ENCODE results near the gene STIMATE. TPM values are rescaled to one million over a fixed set of nuclear protein-coding genes. Genes with fewer than 3 reads are reported as not detected.

STIMATE gene
- total RNA-seq, 1 experiment from 2014 or later = 25.0 TPM

GRCh38 chr3:52892290-52892624 lies 5.1 kb downstream of the STIMATE start:
- Histone ChIP-seq H3K9ac (ENCODE audit: low read length) (no peak overlapping the region), H4K20me1 (ENCODE audit: insufficient read depth, low read depth, low read length) (no peaks in the 10 kb centered on the region; the same call in 1 of the 2 replicates), H3K27ac (ENCODE audit: low read length) (peak overlapping the region; percentile 44; the same call in 1 of the 2 replicates), H3K4me1 (ENCODE audit: low read length) (peaks cover 58% of the 10 kb centered on the region), H3K9me2 (replicated peaks; ENCODE audit: insufficient read depth, low read length) (no peaks in the 10 kb centered on the region), H3K4me2 (ENCODE audit: low read depth, low read length, poor library complexity, severe bottlenecking) (peak overlapping the region; percentile 95), H3K79me2 (ENCODE audit: low read length) (peaks cover 92% of the 10 kb centered on the region), H2AFZ (ENCODE audit: low read length) (no peak overlapping the region), H3K9me3 (ENCODE audit: low read length) (no peaks in the 10 kb centered on the region), H3K4me3 (ENCODE audit: low read length) (no peak overlapping the region), H3K36me3 (ENCODE audit: insufficient read depth, low read length) (peaks cover 2% of the 10 kb centered on the region), H3K27me3 (ENCODE audit: low read length) (no peaks in the 10 kb centered on the region)
- DNase-seq = no peak

- H3K4me1 ChIP-seq (ENCODE audit: low read length) = peaks cover 55% of the 10 kb centered on the region
- no peaks in the 10 kb centered on the region for H3K9me3 ChIP-seq (ENCODE audit: low read length)
- H4K20me1 ChIP-seq (ENCODE audit: insufficient read depth, low read depth, low read length) = no peaks in the 10 kb centered on the region; the same call in 1 of the 2 replicates
- H3K9ac ChIP-seq (ENCODE audit: low read length) = peak overlapping the region; percentile 3; the same call in 1 of the 2 replicates
- no peaks in the 10 kb centered on the region for H3K9me2 ChIP-seq (replicated peaks; ENCODE audit: insufficient read depth, low read length)
- peaks cover 93% of the 10 kb centered on the region for H3K79me2 ChIP-seq (ENCODE audit: low read length)
- no peaks in the 10 kb centered on the region for H3K27me3 ChIP-seq (ENCODE audit: low read length)
- peaks cover 5% of the 10 kb centered on the region for H3K36me3 ChIP-seq (ENCODE audit: insufficient read depth, low read length)
- peak overlapping the region; percentile 44; the same call in 1 of the 2 replicates for H3K27ac ChIP-seq (ENCODE audit: low read length)
- peak; percentile 70 for DNase-seq
- peak overlapping the region; percentile 95 for H3K4me2 ChIP-seq (ENCODE audit: low read depth, low read length, poor library complexity, severe bottlenecking)
- no peak overlapping the region for H2AFZ ChIP-seq (ENCODE audit: low read length)
- no peak overlapping the region for H3K4me3 ChIP-seq (ENCODE audit: low read length)
These were observed 5.7 kb downstream of the STIMATE start for GRCh38 chr3:52891615-52892081.

GRCh38 chr3:52891164-52891563 lies 6.2 kb downstream of the STIMATE start:
- Histone ChIP-seq H3K36me3 (ENCODE audit: insufficient read depth, low read length) (peaks cover 10% of the 10 kb centered on the region), H2AFZ (ENCODE audit: low read length) (no peak overlapping the region), H3K9ac (ENCODE audit: low read length) (no peak overlapping the region), H3K4me2 (ENCODE audit: low read depth, low read length, poor library complexity, severe bottlenecking) (no peak overlapping the region), H4K20me1 (ENCODE audit: insufficient read depth, low read depth, low read length) (no peaks in the 10 kb centered on the region; the same call in 1 of the 2 replicates), H3K9me2 (replicated peaks; ENCODE audit: insufficient read depth, low read length) (no peaks in the 10 kb centered on the region), H3K79me2 (ENCODE audit: low read length) (peaks cover 93% of the 10 kb centered on the region), H3K27ac (ENCODE audit: low read length) (no peak overlapping the region; the same call in 1 of the 2 replicates), H3K4me1 (ENCODE audit: low read length) (peaks cover 50% of the 10 kb centered on the region), H3K4me3 (ENCODE audit: low read length) (no peak overlapping the region), H3K27me3 (ENCODE audit: low read length) (no peaks in the 10 kb centered on the region), H3K9me3 (ENCODE audit: low read length) (no peaks in the 10 kb centered on the region)
- DNase-seq = no peak

DNA sequence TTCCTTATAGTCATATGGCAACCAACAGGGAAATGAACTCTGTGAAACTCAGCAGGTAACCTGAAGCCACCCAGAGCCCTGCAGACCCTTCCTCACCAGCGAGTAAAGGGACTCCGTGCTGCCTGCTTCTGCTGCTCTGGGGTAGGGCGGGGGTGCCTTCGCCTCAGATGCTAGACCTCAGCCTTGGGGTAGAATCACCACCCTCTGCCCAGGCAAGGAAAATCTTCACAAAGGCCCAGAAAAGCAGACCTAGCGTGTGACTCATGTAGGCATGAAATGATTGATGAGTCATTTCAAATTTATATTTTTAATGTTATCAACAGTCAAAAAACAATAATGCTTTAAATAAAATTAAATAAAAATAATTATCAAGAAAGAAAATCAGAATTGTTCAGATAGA lies 6.6 kb downstream of the STIMATE start:
- no peaks in the 10 kb centered on the region for H3K9me2 ChIP-seq (replicated peaks; ENCODE audit: insufficient read depth, low read length)
- H3K9me3 ChIP-seq (ENCODE audit: low read length) = no peaks in the 10 kb centered on the region
- H3K9ac ChIP-seq (ENCODE audit: low read length) = no peak overlapping the region
- H4K20me1 ChIP-seq (ENCODE audit: insufficient read depth, low read depth, low read length) = no peaks in the 10 kb centered on the region; the same call in 1 of the 2 replicates
- H3K4me2 ChIP-seq (ENCODE audit: low read depth, low read length, poor library complexity, severe bottlenecking) = no peak overlapping the region
- H3K27ac ChIP-seq (ENCODE audit: low read length) = no peak overlapping the region
- H3K36me3 ChIP-seq (ENCODE audit: insufficient read depth, low read length) = peaks cover 14% of the 10 kb centered on the region
- no peak overlapping the region for H3K4me3 ChIP-seq (ENCODE audit: low read length)
- no peak for DNase-seq
- peaks cover 93% of the 10 kb centered on the region for H3K79me2 ChIP-seq (ENCODE audit: low read length)
- no peak overlapping the region for H2AFZ ChIP-seq (ENCODE audit: low read length)
- H3K27me3 ChIP-seq (ENCODE audit: low read length) = no peaks in the 10 kb centered on the region
- H3K4me1 ChIP-seq (ENCODE audit: low read length) = peaks cover 46% of the 10 kb centered on the region

DNA sequence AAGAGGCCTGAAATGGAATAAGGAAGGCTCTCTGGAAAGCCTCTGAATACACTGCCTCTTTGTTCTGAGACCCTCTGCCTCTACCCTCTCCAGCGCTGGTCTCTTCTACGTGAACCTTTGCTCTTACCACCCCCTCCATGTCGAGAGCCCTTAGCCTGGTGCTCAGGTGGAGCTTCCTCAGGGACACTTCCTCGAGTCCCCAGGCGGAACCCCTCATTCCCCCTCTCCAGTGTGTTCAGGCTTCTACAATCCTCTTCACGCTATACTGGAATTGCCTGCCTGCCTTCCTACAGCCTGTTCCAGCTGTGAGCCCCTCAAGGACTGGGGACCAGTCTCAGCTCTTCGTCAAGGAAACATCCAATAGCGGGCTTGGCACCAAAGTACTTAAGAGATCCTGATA lies 7.4 kb downstream of the STIMATE start:
- H3K79me2 ChIP-seq (ENCODE audit: low read length) = peaks cover 93% of the 10 kb centered on the region
- no peak overlapping the region for H3K4me2 ChIP-seq (ENCODE audit: low read depth, low read length, poor library complexity, severe bottlenecking)
- no peak overlapping the region for H3K27ac ChIP-seq (ENCODE audit: low read length)
- no peak overlapping the region for H3K9ac ChIP-seq (ENCODE audit: low read length)
- no peaks in the 10 kb centered on the region for H3K27me3 ChIP-seq (ENCODE audit: low read length)
- no peaks in the 10 kb centered on the region for H4K20me1 ChIP-seq (ENCODE audit: insufficient read depth, low read depth, low read length)
- H3K36me3 ChIP-seq (ENCODE audit: insufficient read depth, low read length) = peaks cover 22% of the 10 kb centered on the region
- no peaks in the 10 kb centered on the region for H3K9me3 ChIP-seq (ENCODE audit: low read length)
- H3K9me2 ChIP-seq (replicated peaks; ENCODE audit: insufficient read depth, low read length) = no peaks in the 10 kb centered on the region
- H3K4me3 ChIP-seq (ENCODE audit: low read length) = no peak overlapping the region
- H2AFZ ChIP-seq (ENCODE audit: low read length) = no peak overlapping the region
- H3K4me1 ChIP-seq (ENCODE audit: low read length) = peaks cover 37% of the 10 kb centered on the region
- no peak for DNase-seq

DNA sequence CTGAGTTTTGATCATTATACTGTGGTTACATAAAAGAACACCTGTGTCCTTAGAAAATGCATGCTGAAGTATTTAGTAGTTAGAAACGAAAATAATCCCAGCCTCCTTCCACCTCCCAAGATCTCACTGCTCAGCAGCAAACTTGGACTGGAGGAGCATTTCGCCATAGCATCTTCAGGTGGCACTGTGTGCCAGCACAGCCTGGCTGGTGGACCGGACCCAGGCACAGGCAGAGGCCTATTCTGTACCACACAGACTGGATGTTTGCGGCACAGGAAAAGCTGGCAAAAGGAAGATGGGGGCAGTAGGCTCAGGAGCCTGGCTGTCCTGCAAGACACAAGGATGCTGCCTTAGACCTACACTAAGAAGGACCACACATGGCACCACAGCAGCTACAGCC lies 10.2 kb downstream of the STIMATE start:
- Histone ChIP-seq H3K36me3 (ENCODE audit: insufficient read depth, low read length) (peaks cover 23% of the 10 kb centered on the region), H3K79me2 (ENCODE audit: low read length) (peaks cover 82% of the 10 kb centered on the region), H3K4me1 (ENCODE audit: low read length) (peaks cover 10% of the 10 kb centered on the region), H3K27me3 (ENCODE audit: low read length) (no peaks in the 10 kb centered on the region), H3K4me3 (ENCODE audit: low read length) (no peak overlapping the region), H2AFZ (ENCODE audit: low read length) (no peak overlapping the region), H4K20me1 (ENCODE audit: insufficient read depth, low read depth, low read length) (no peaks in the 10 kb centered on the region), H3K27ac (ENCODE audit: low read length) (no peak overlapping the region), H3K9ac (ENCODE audit: low read length) (no peak overlapping the region), H3K9me2 (replicated peaks; ENCODE audit: insufficient read depth, low read length) (no peaks in the 10 kb centered on the region), H3K4me2 (ENCODE audit: low read depth, low read length, poor library complexity, severe bottlenecking) (no peak overlapping the region), H3K9me3 (ENCODE audit: low read length) (no peaks in the 10 kb centered on the region)
- no peak for DNase-seq

DNA sequence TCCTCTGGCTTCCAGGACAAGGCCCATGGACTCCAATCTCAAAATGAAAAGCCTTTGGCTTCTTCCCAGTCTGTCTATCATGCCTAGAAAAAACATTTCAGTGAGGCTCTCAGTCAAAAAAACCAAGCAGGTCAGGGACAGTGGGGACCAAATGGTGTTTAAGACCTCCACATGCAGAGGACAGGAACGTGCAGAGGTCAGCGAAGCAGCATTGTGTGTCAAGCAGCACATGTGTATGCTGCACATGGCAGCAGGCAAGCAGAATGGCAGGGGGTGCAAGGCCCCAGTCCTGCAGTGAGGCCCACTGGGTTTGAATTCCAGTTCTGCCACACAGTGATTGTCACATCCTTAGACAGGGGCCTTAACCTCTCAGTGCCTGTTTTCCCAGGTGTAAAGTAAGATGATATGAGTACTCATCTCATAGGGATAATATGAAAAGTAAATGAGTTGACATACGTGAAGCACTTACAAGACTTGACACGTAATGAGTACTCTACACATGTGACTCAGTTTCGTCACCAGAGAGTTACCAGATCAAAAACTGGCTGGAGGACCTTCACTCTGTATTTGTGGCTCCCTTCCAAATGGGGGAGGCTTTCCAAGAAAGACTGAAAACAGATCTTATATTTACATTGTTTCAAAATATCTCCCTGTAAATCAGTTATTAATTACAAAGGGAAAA lies 11.2 kb downstream of the STIMATE start:
- peaks cover 23% of the 10 kb centered on the region for H3K36me3 ChIP-seq (ENCODE audit: insufficient read depth, low read length)
- H2AFZ ChIP-seq (ENCODE audit: low read length) = no peak overlapping the region
- H3K4me3 ChIP-seq (ENCODE audit: low read length) = no peak overlapping the region
- DNase-seq = no peak
- no peaks in the 10 kb centered on the region for H3K9me2 ChIP-seq (replicated peaks; ENCODE audit: insufficient read depth, low read length)
- H4K20me1 ChIP-seq (ENCODE audit: insufficient read depth, low read depth, low read length) = no peaks in the 10 kb centered on the region
- H3K9me3 ChIP-seq (ENCODE audit: low read length) = no peaks in the 10 kb centered on the region
- H3K27me3 ChIP-seq (ENCODE audit: low read length) = no peaks in the 10 kb centered on the region
- H3K27ac ChIP-seq (ENCODE audit: low read length) = no peak overlapping the region
- no peak overlapping the region for H3K4me2 ChIP-seq (ENCODE audit: low read depth, low read length, poor library complexity, severe bottlenecking)
- peaks cover 73% of the 10 kb centered on the region for H3K79me2 ChIP-seq (ENCODE audit: low read length)
- H3K9ac ChIP-seq (ENCODE audit: low read length) = no peak overlapping the region
- peaks cover under 1% of the 10 kb centered on the region; the same call in 1 of the 2 replicates for H3K4me1 ChIP-seq (ENCODE audit: low read length)

- Histone ChIP-seq H3K27me3 (ENCODE audit: low read length) (no peaks in the 10 kb centered on the region), H3K79me2 (ENCODE audit: low read length) (peaks cover 57% of the 10 kb centered on the region)
These were observed 15.0 kb downstream of the STIMATE start for GRCh38 chr3:52882377-52882776.

More at GRCh38 chr3:52882377-52882776, 15.0 kb downstream of the STIMATE start:
- no peaks in the 10 kb centered on the region for H3K4me1 ChIP-seq (ENCODE audit: low read length)
- no peak overlapping the region for H3K9ac ChIP-seq (ENCODE audit: low read length)
- no peaks in the 10 kb centered on the region for H3K9me2 ChIP-seq (replicated peaks; ENCODE audit: insufficient read depth, low read length)
- no peaks in the 10 kb centered on the region for H3K9me3 ChIP-seq (ENCODE audit: low read length)
- no peaks in the 10 kb centered on the region for H4K20me1 ChIP-seq (ENCODE audit: insufficient read depth, low read depth, low read length)
- no peak overlapping the region for H2AFZ ChIP-seq (ENCODE audit: low read length)
- H3K4me2 ChIP-seq (ENCODE audit: low read depth, low read length, poor library complexity, severe bottlenecking) = no peak overlapping the region
- DNase-seq = no peak
- H3K27ac ChIP-seq (ENCODE audit: low read length) = no peak overlapping the region
- no peak overlapping the region for H3K4me3 ChIP-seq (ENCODE audit: low read length)
- peaks cover 23% of the 10 kb centered on the region for H3K36me3 ChIP-seq (ENCODE audit: insufficient read depth, low read length)
